GM18502 (cell line): Measurements from ENCODE around the gene MYCBP2.
"Not testable (repeated sequence)": the region's sequence is repeated elsewhere in the genome, so short reads cannot be mapped to it uniquely, and the experiment has no call there.

Source experiments
- ATAC-seq: cut with Tn5 transposase; IDR thresholded peaks from one replicate; pipeline ENCODE4 v1.9.1; 2021; ENCODE audit warnings: mild to moderate bottlenecking; ENCODE audit not compliant: unreplicated experiment, poor library complexity

Gene MYCBP2

GRCh38 chr13:77326905-77327604, at the start of gene MYCBP2:
Gene MYCBP2, minus strand, starts transcription at chr13:77327094. Its CDS starts 319 bp downstream, at chr13:77326775.
- ATAC-seq, result peak; percentile 50

GRCh38 chr13:77375560-77376108, 48.7 kb upstream of the MYCBP2 start:
- no peak for ATAC-seq

- ATAC-seq, result peak; percentile 70
Observed at GRCh38 chr13:77374786-77375185, 47.9 kb upstream of the MYCBP2 start.

GRCh38 chr13:77374339-77374738, 47.4 kb upstream of the MYCBP2 start:
- no peak for ATAC-seq

- no peak for ATAC-seq
Observed at GRCh38 chr13:77373502-77373901, 46.6 kb upstream of the MYCBP2 start.

- no peak for ATAC-seq
Observed at GRCh38 chr13:77372275-77372674, 45.4 kb upstream of the MYCBP2 start.

- no peak for ATAC-seq
Observed at GRCh38 chr13:77370888-77371287, 44.0 kb upstream of the MYCBP2 start.

- no peak for ATAC-seq
Observed at GRCh38 chr13:77362166-77362565, 35.3 kb upstream of the MYCBP2 start.

- peak; percentile 80 for ATAC-seq
Observed at GRCh38 chr13:77360032-77360685, 33.3 kb upstream of the MYCBP2 start.

- no peak for ATAC-seq
Observed at GRCh38 chr13:77359171-77359570, 32.3 kb upstream of the MYCBP2 start.

GRCh38 chr13:77358001-77358400, 31.1 kb upstream of the MYCBP2 start:
- no peak for ATAC-seq

- ATAC-seq, result no peak
Observed at GRCh38 chr13:77356155-77356554, 29.3 kb upstream of the MYCBP2 start.

- peak; percentile 54 for ATAC-seq
Observed at GRCh38 chr13:77353995-77354394, 27.1 kb upstream of the MYCBP2 start.

GRCh38 chr13:77351315-77351714, 24.4 kb upstream of the MYCBP2 start:
- no peak for ATAC-seq

GRCh38 chr13:77350811-77351210, 23.9 kb upstream of the MYCBP2 start:
- ATAC-seq, result no peak

- no peak for ATAC-seq
Observed at GRCh38 chr13:77349365-77349764, 22.5 kb upstream of the MYCBP2 start.

- not testable (repeated sequence) for ATAC-seq
Observed at GRCh38 chr13:77347351-77347750, 20.5 kb upstream of the MYCBP2 start.

GRCh38 chr13:77345150-77345780, 18.4 kb upstream of the MYCBP2 start:
- peak; percentile 73 for ATAC-seq

GRCh38 chr13:77343841-77344240, 16.9 kb upstream of the MYCBP2 start:
- no peak for ATAC-seq

- peak; percentile 71 for ATAC-seq
Observed at GRCh38 chr13:77339408-77339807, 12.5 kb upstream of the MYCBP2 start.

GRCh38 chr13:77338961-77339401, 12.1 kb upstream of the MYCBP2 start:
- peak; percentile 73 for ATAC-seq
